ENCODE measurements around the gene CDH4.

CDH4 gene

GRCh38 chr20:61259741-61260140, 7.7 kb downstream of the CDH4 start:
- H3K56ac ChIP-seq (ENCODE audit: low read length) = no peak overlapping the region
- DNase-seq = no peak
- H3K9ac ChIP-seq (ENCODE audit: low read length) = no peak overlapping the region
- no peak overlapping the region for H4K8ac ChIP-seq (ENCODE audit: low read depth, low read length)
- no peak overlapping the region for H2BK15ac ChIP-seq (replicated peaks; ENCODE audit: low read depth)
- no peak overlapping the region for H3K4ac ChIP-seq (ENCODE audit: low read depth, low read length)
- H2BK5ac ChIP-seq (ENCODE audit: low read length) = no peak overlapping the region
- no peaks in the 10 kb centered on the region for H3K4me1 ChIP-seq (ENCODE audit: control insufficient read depth, low read depth, low read length)
- no peak overlapping the region for H3K18ac ChIP-seq (ENCODE audit: low read length)
- no peaks in the 10 kb centered on the region for H3K79me1 ChIP-seq (ENCODE audit: low read length)
- no peak overlapping the region for H3K4me2 ChIP-seq (ENCODE audit: low read length)
- no peak overlapping the region for H4K5ac ChIP-seq (ENCODE audit: low read length)
- H3K23ac ChIP-seq (ENCODE audit: low read length) = no peak overlapping the region
- no peaks in the 10 kb centered on the region for H3K27me3 ChIP-seq (ENCODE audit: insufficient read depth, low read length, poor library complexity)
- no peaks in the 10 kb centered on the region for H3K36me3 ChIP-seq (ENCODE audit: control insufficient read depth, insufficient read depth, low read length)
- no CpG with 5 or more reads among the region's 3 CpGs for WGBS (ENCODE audit: extremely low coverage, insufficient coverage, low lambda C conversion rate)
- no peak overlapping the region for H3K4me3 ChIP-seq (ENCODE audit: low read length)
- H2AK5ac ChIP-seq (ENCODE audit: low read length) = no peak overlapping the region
- no peak overlapping the region for H3K27ac ChIP-seq (ENCODE audit: low read depth, low read length)
- H2BK120ac ChIP-seq (ENCODE audit: low read depth, low read length) = no peak overlapping the region
- H3K79me2 ChIP-seq (ENCODE audit: control insufficient read depth, insufficient read depth, low read length) = no peaks in the 10 kb centered on the region

- no peak overlapping the region for H3K4me3 ChIP-seq (ENCODE audit: low read length)
- H2BK120ac ChIP-seq (ENCODE audit: low read depth, low read length) = no peak overlapping the region
- no peaks in the 10 kb centered on the region for H3K79me1 ChIP-seq (ENCODE audit: low read length)
- H3K4me1 ChIP-seq (ENCODE audit: control insufficient read depth, low read depth, low read length) = no peaks in the 10 kb centered on the region
- H3K27ac ChIP-seq (ENCODE audit: low read depth, low read length) = no peak overlapping the region
- no peaks in the 10 kb centered on the region for H3K79me2 ChIP-seq (ENCODE audit: control insufficient read depth, insufficient read depth, low read length)
- H3K23ac ChIP-seq (ENCODE audit: low read length) = no peak overlapping the region
- H3K27me3 ChIP-seq (ENCODE audit: insufficient read depth, low read length, poor library complexity) = no peaks in the 10 kb centered on the region
- H3K4ac ChIP-seq (ENCODE audit: low read depth, low read length) = no peak overlapping the region
- no peak overlapping the region for H2AK5ac ChIP-seq (ENCODE audit: low read length)
- DNase-seq = peak; percentile 57
- H3K56ac ChIP-seq (ENCODE audit: low read length) = no peak overlapping the region
- no peak overlapping the region for H3K4me2 ChIP-seq (ENCODE audit: low read length)
- H3K36me3 ChIP-seq (ENCODE audit: control insufficient read depth, insufficient read depth, low read length) = no peaks in the 10 kb centered on the region
- H2BK5ac ChIP-seq (ENCODE audit: low read length) = no peak overlapping the region
- H2BK15ac ChIP-seq (replicated peaks; ENCODE audit: low read depth) = no peak overlapping the region
- no CpG with 5 or more reads among the region's 7 CpGs for WGBS (ENCODE audit: extremely low coverage, insufficient coverage, low lambda C conversion rate)
- H4K5ac ChIP-seq (ENCODE audit: low read length) = no peak overlapping the region
- H4K8ac ChIP-seq (ENCODE audit: low read depth, low read length) = no peak overlapping the region
- no peak overlapping the region for H3K18ac ChIP-seq (ENCODE audit: low read length)
- no peak overlapping the region for H3K9ac ChIP-seq (ENCODE audit: low read length)
These were observed 8.8 kb downstream of the CDH4 start for GRCh38 chr20:61260905-61261304.

- Histone ChIP-seq H3K27ac (ENCODE audit: low read depth, low read length) (no peak overlapping the region), H3K9ac (ENCODE audit: low read length) (no peak overlapping the region), H3K4me3 (ENCODE audit: low read length) (no peak overlapping the region), H3K4me1 (ENCODE audit: control insufficient read depth, low read depth, low read length) (no peaks in the 10 kb centered on the region), H3K36me3 (ENCODE audit: control insufficient read depth, insufficient read depth, low read length) (no peaks in the 10 kb centered on the region), H2BK120ac (ENCODE audit: low read depth, low read length) (no peak overlapping the region), H4K8ac (ENCODE audit: low read depth, low read length) (no peak overlapping the region), H2BK5ac (ENCODE audit: low read length) (no peak overlapping the region), H3K4me2 (ENCODE audit: low read length) (no peak overlapping the region), H3K56ac (ENCODE audit: low read length) (no peak overlapping the region), H3K79me1 (ENCODE audit: low read length) (no peaks in the 10 kb centered on the region), H3K18ac (ENCODE audit: low read length) (no peak overlapping the region), H3K27me3 (ENCODE audit: insufficient read depth, low read length, poor library complexity) (no peaks in the 10 kb centered on the region), H4K5ac (ENCODE audit: low read length) (no peak overlapping the region), H3K23ac (ENCODE audit: low read length) (no peak overlapping the region), H2BK15ac (replicated peaks; ENCODE audit: low read depth) (no peak overlapping the region), H3K4ac (ENCODE audit: low read depth, low read length) (no peak overlapping the region), H2AK5ac (ENCODE audit: low read length) (no peak overlapping the region), H3K79me2 (ENCODE audit: control insufficient read depth, insufficient read depth, low read length) (no peaks in the 10 kb centered on the region)
- no CpG with 5 or more reads among the region's 18 CpGs for WGBS (ENCODE audit: extremely low coverage, insufficient coverage, low lambda C conversion rate)
- no peak for DNase-seq
These were observed 10.0 kb downstream of the CDH4 start for GRCh38 chr20:61262036-61262435.

DNA sequence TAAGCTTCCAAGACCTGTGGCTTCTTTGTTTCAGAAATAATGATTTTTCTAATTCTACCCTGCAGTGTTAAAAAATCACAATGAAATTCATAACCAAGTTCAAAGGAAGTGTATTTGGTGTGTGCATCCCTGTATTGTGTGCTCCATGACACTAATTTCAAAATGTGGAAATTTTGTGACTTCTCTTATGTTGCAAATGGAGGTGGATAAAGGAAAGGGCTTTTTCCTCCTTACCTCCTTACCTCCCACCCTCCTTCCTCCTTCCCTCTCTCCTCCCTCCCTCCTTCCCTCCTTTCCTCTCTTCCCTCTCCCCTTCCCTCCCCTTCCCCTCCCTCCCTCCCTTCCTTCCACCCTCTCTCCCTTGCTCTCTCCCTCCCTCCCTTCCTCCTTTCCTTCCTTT, 10.5 kb downstream of the CDH4 start:
- Histone ChIP-seq H4K5ac (ENCODE audit: low read length) (no peak overlapping the region), H3K4me3 (ENCODE audit: low read length) (no peak overlapping the region), H3K9ac (ENCODE audit: low read length) (no peak overlapping the region), H2BK15ac (replicated peaks; ENCODE audit: low read depth) (no peak overlapping the region), H2AK5ac (ENCODE audit: low read length) (no peak overlapping the region), H3K79me2 (ENCODE audit: control insufficient read depth, insufficient read depth, low read length) (no peaks in the 10 kb centered on the region), H3K27ac (ENCODE audit: low read depth, low read length) (no peak overlapping the region), H3K23ac (ENCODE audit: low read length) (no peak overlapping the region), H2BK5ac (ENCODE audit: low read length) (no peak overlapping the region), H3K4me2 (ENCODE audit: low read length) (no peak overlapping the region), H2BK120ac (ENCODE audit: low read depth, low read length) (no peak overlapping the region), H4K8ac (ENCODE audit: low read depth, low read length) (no peak overlapping the region), H3K56ac (ENCODE audit: low read length) (no peak overlapping the region), H3K18ac (ENCODE audit: low read length) (no peak overlapping the region), H3K4ac (ENCODE audit: low read depth, low read length) (no peak overlapping the region), H3K4me1 (ENCODE audit: control insufficient read depth, low read depth, low read length) (no peaks in the 10 kb centered on the region), H3K27me3 (ENCODE audit: insufficient read depth, low read length, poor library complexity) (no peaks in the 10 kb centered on the region), H3K36me3 (ENCODE audit: control insufficient read depth, insufficient read depth, low read length) (no peaks in the 10 kb centered on the region), H3K79me1 (ENCODE audit: low read length) (no peaks in the 10 kb centered on the region)
- DNase-seq = peak; percentile 25

DNA sequence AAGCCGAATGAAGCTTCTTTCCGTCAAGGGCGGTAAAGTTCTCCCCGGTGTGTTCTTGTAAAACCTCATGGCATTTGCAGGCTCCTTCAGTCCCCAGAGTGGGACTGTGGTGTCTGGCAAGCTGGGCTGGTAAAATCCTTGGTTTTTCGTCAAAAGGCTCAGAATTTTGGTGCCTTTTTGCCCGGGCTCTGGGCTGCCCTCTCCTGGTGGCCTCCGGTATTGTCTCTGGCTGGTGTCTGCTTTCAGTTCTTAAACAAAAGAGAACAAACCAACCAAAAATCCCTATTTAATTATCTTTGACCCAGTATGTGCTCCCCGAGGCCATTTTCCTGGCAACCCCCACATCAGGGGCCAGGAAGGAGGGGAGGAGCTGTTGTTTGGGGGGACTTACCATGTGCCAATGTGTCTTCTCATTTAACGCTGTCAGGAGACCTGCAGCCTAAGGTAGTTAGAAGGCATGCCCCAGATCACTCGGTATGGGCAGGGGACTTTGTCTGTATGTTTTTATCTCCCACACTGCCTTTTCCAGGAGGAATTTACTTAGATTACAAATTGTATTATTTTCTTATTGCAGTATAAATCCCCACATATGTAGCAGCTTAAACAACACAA, 11.1 kb downstream of the CDH4 start:
- Histone ChIP-seq H2BK120ac (ENCODE audit: low read depth, low read length) (no peak overlapping the region), H3K36me3 (ENCODE audit: control insufficient read depth, insufficient read depth, low read length) (no peaks in the 10 kb centered on the region), H3K56ac (ENCODE audit: low read length) (peak overlapping the region; percentile 56), H3K9ac (ENCODE audit: low read length) (no peak overlapping the region), H3K27me3 (ENCODE audit: insufficient read depth, low read length, poor library complexity) (no peaks in the 10 kb centered on the region), H2BK5ac (ENCODE audit: low read length) (no peak overlapping the region), H4K8ac (ENCODE audit: low read depth, low read length) (no peak overlapping the region), H4K5ac (ENCODE audit: low read length) (no peak overlapping the region), H3K79me2 (ENCODE audit: control insufficient read depth, insufficient read depth, low read length) (no peaks in the 10 kb centered on the region), H2AK5ac (ENCODE audit: low read length) (no peak overlapping the region), H3K79me1 (ENCODE audit: low read length) (no peaks in the 10 kb centered on the region), H3K4me2 (ENCODE audit: low read length) (no peak overlapping the region), H3K27ac (ENCODE audit: low read depth, low read length) (no peak overlapping the region), H3K4ac (ENCODE audit: low read depth, low read length) (no peak overlapping the region), H3K4me3 (ENCODE audit: low read length) (no peak overlapping the region), H3K23ac (ENCODE audit: low read length) (no peak overlapping the region), H3K4me1 (ENCODE audit: control insufficient read depth, low read depth, low read length) (no peaks in the 10 kb centered on the region), H3K18ac (ENCODE audit: low read length) (no peak overlapping the region), H2BK15ac (replicated peaks; ENCODE audit: low read depth) (no peak overlapping the region)
- no CpG with 5 or more reads among the region's 10 CpGs for WGBS (ENCODE audit: extremely low coverage, insufficient coverage, low lambda C conversion rate)
- peak; percentile 43 for DNase-seq

DNA sequence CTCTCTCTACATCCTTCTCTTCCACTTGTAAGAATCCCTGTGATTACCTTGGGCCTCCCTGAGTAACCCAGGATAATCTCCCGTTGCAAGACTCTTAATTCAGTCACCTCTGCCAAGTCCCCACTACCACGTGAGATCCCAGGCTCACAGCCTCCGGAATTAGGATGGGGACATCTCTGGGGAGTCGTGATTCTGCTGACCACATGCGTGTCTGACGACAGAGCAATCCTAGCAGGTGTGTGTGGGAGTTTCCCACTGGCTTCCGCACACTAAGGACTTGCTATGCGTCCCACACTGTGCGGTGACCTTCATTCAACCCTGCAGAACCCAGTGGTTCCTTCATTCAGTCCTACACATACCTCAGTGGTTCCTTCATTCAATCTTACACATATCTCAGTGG, 11.9 kb downstream of the CDH4 start:
- Histone ChIP-seq H3K4ac (ENCODE audit: low read depth, low read length) (no peak overlapping the region), H3K4me2 (ENCODE audit: low read length) (no peak overlapping the region), H3K27ac (ENCODE audit: low read depth, low read length) (no peak overlapping the region), H3K18ac (ENCODE audit: low read length) (no peak overlapping the region), H3K4me1 (ENCODE audit: control insufficient read depth, low read depth, low read length) (no peaks in the 10 kb centered on the region), H3K79me2 (ENCODE audit: control insufficient read depth, insufficient read depth, low read length) (no peaks in the 10 kb centered on the region), H3K23ac (ENCODE audit: low read length) (no peak overlapping the region), H4K5ac (ENCODE audit: low read length) (no peak overlapping the region), H3K79me1 (ENCODE audit: low read length) (no peaks in the 10 kb centered on the region), H2BK15ac (replicated peaks; ENCODE audit: low read depth) (no peak overlapping the region), H4K8ac (ENCODE audit: low read depth, low read length) (no peak overlapping the region), H3K56ac (ENCODE audit: low read length) (no peak overlapping the region), H3K36me3 (ENCODE audit: control insufficient read depth, insufficient read depth, low read length) (no peaks in the 10 kb centered on the region), H3K4me3 (ENCODE audit: low read length) (no peak overlapping the region), H2BK5ac (ENCODE audit: low read length) (no peak overlapping the region), H2BK120ac (ENCODE audit: low read depth, low read length) (no peak overlapping the region), H3K9ac (ENCODE audit: low read length) (no peak overlapping the region), H3K27me3 (ENCODE audit: insufficient read depth, low read length, poor library complexity) (no peaks in the 10 kb centered on the region), H2AK5ac (ENCODE audit: low read length) (no peak overlapping the region)
- no CpG with 5 or more reads among the region's 9 CpGs for WGBS (ENCODE audit: extremely low coverage, insufficient coverage, low lambda C conversion rate)
- DNase-seq = no peak

All from mesendoderm (in vitro differentiated cells).